PC-3 (cell line): Measurements from ENCODE around the gene CA4.
"Not testable (repeated sequence)": the region's sequence is repeated elsewhere in the genome, so short reads cannot be mapped to it uniquely, and the experiment has no call there.

Experiments
- CTCF ChIP-seq: fragments of 300-600 bp; sonication (generic); conservative IDR thresholded peaks from 2 replicates; pipeline ENCODE4 v1.5.1; 2017; ENCODE audit warnings: antibody characterized with exemption, low read depth, mild to moderate bottlenecking, low read length
- EZH2 ChIP-seq: fragments of 300-600 bp; sonication (generic); IDR thresholded peaks from one replicate; pipeline ENCODE4 v1.6.1; 2017; ENCODE audit warnings: antibody characterized with exemption, mild to moderate bottlenecking, low read length; ENCODE audit not compliant: unreplicated experiment
- EZH2phosphoT487 ChIP-seq: fragments of 300-600 bp; sonication (generic); IDR thresholded peaks from 2 replicates; pipeline ENCODE4 v1.6.1; 2018; ENCODE audit warnings: mild to moderate bottlenecking, antibody characterized with exemption, low read length, borderline replicate concordance

GRCh38 chr17:60174767-60175166 is 25.0 kb downstream of the CA4 start:
- TF ChIP-seq EZH2phosphoT487, EZH2: not testable (repeated sequence)
- peak; percentile 44; the same call in 1 of the 2 replicates for TF ChIP-seq CTCF
